Activated CD4-positive, alpha-beta T cell treated with anti-CD3 and anti-CD28 coated beads, Interleukin-2, amount 50 U/mL, for 48 hours (primary cell): ENCODE measurements around the gene VAMP4.

ENCODE experiments used
- DNase-seq, 2 experiments: peaks; one replicate each; pipeline ENCODE4 v3.0.0-alpha.2; 2020

The VAMP4 gene

GRCh38 chr1:171741872-171742576 is at the start of gene VAMP4:
Gene VAMP4, minus strand, starts transcription at chr1:171742065. Its CDS starts 3,651 bp downstream, at chr1:171738414.
- peak; percentile 87 to 89 for DNase-seq

DNA sequence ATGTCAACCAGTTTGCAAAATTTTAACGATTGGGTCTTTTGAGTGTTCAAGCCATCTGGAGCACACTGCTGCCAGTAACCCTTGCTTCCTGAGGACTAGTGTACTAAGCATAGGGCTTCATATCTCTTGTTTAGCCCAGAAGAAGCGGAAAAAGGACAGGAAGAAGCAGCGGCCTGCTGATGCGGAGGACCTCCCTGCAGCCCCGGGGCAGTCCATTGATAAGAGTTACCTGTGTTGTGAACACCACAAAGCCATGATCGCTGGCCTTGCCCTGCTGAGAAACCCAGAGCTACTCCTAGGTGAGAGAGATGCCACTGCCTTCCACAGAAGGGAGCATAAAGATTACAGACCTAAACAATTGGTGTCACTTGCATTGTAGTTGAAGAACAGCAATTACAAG is 48.5 kb upstream of the VAMP4 start:
- DNase-seq = no peak

DNA sequence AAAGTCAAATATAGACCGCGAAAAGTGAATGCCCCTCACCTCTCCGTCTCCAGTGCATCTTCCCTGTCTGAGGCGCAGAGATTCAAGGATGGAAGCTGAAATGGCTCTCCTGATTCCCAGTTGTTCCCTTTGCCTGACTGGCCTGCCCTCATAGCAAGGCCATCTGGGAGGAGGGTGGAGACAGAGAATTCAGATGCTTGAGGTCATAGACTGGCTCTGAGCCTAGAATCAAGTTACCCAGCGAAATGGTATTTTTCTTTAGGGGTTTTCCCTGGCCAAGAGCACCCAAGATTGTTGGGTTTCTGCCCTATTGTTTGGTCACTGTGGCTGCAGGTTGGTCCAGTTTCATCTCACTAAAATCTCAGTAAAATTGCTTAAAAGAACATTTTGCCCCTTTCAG is 46.8 kb upstream of the VAMP4 start:
- no peak for DNase-seq

GRCh38 chr1:171787686-171788480 is 46.0 kb upstream of the VAMP4 start:
- no peak for DNase-seq

DNA sequence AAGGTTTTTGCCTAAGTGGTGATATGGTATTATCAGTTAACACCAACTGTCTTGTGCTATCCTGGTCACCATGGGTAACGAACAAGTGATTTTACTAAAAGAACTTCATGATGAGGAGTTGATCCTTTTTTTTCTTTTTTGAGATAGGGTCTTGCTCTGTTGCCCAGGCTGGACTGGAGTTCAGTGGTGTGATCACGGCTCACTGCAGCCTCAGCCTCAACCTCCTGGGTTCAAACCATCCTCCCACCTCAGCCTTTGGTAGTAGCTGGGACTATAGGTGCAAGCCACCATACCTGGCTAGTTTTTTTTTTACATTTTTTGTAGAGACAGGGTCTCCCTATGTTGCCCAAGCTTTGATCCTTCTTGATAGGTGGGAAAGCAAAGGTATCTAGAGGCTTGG is 44.7 kb upstream of the VAMP4 start:
- DNase-seq = no peak

GRCh38 chr1:171785766-171786165 is 43.9 kb upstream of the VAMP4 start:
- no peak for DNase-seq

DNA sequence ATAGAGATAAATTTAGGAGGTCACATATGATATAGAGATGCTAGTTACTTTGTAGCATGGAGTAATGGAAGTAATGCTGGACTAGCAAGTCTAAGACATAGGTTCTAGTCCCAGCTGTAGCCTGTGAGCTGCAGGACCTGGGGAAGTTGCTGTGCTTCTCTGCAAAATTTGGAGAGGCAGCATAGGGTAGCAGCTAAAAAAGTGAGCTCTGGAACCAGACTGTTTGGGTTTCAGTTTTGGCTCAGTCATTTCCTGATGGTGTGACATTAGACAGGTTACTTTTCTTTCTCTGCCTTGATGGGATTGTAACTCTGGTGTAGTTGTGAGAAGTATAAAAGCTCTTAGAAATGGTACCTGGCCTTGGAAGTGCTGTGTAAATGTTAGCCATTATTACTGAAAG is 42.9 kb upstream of the VAMP4 start:
- DNase-seq = no peak

DNA sequence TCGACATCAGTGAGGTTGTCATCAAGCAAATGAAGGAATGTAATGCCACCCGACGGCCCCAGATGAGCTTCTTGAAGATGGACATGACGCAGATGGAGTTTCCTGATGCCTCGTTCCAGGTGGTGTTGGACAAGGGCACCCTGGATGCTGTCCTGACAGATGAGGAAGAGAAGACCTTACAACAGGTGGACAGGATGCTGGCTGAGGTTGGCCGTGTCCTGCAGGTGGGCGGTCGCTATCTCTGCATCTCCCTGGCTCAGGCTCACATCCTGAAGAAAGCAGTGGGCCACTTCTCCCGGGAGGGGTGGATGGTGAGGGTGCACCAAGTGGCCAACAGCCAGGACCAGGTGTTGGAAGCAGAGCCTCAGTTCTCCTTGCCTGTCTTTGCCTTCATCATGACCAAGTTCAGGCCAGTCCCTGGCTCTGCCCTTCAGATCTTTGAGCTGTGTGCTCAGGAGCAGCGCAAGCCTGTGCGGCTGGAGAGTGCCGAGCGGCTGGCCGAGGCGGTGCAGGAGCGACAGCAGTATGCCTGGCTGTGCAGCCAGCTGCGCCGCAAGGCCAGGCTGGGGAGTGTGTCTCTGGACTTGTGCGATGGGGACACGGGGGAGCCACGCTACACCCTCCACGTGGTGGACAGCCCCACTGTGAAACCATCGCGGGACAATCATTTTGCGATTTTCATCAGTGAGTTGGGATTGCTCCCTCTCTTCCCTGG is 42.1 kb upstream of the VAMP4 start:
- DNase-seq = no peak

- peak; percentile 96 to 98 for DNase-seq
Observed at GRCh38 chr1:171781176-171781875, 39.5 kb upstream of the VAMP4 start, which contains the start of gene METTL13. Gene METTL13, plus strand, starts transcription at chr1:171781660. Its CDS starts 308 bp downstream, at chr1:171781968.

DNA sequence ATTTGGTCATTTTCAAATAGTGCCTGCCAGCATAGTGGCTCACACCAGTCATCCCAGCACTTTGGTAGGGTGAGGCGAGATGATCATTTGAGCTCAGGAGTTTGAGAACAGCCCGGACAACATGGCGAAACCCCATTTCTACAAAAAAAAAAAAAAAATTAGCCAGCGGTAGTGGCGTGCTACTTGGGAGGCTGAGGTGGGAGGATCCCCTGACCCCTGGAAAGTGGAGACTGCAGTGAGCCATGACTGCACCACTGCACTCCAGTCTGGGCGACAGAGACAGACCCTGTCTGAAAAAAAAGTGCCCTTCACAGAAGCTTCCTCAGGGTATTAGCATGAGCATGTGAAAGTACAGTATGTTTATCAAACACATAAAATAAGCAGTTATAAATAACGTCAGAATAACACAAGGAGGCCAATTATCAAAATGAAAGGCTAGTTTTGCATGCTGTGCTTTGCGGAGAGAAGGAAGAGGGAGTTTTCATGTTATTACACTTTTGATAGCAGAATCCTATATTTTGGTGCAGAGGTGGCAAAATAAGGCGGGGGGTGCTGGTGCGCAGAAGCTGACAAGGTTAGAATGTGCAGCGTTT is 38.8 kb upstream of the VAMP4 start:
- DNase-seq = no peak

- DNase-seq = no peak
Observed at GRCh38 chr1:171772312-171772711, 30.4 kb upstream of the VAMP4 start.

DNA sequence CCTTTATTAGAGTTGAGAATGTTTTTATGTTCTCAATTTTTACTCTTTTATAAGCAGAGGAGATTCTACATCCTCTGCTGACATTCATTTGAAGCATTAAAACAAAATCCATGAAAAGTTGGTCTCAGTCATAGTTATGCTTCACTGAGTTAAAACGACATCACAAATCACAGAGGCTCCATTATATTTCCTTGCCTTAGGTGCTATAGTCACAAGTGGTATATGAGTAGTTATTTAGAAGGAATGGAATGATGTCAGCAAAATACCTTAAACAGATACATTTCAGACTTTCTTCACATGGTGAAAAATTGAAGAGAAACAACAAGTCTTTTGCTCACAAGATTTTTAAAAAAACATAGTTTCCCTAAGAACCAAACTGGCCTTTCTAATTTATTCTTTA is 27.9 kb upstream of the VAMP4 start:
- no peak for DNase-seq

GRCh38 chr1:171769171-171769570 is 27.3 kb upstream of the VAMP4 start:
- no peak for DNase-seq

DNA sequence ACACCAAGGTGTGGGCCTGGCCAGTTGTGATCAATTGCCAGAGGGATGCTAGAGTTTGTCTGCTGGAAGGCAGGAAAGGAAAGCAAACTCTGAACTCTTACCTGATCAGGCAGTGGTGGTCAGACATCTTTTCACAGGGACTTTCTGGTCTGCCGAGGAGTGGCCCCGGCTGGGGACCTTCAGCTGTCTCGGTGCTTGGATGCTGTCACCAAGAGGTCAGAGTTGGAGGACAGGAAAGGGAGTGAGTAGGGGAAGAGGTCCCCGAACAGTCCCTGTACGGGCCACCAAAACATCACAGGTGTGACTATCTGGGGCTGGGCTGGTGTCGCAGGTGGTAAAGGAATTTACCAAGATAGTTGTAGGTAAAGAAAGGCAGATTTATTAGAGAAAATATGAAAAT is 21.9 kb upstream of the VAMP4 start:
- no peak for DNase-seq

DNA sequence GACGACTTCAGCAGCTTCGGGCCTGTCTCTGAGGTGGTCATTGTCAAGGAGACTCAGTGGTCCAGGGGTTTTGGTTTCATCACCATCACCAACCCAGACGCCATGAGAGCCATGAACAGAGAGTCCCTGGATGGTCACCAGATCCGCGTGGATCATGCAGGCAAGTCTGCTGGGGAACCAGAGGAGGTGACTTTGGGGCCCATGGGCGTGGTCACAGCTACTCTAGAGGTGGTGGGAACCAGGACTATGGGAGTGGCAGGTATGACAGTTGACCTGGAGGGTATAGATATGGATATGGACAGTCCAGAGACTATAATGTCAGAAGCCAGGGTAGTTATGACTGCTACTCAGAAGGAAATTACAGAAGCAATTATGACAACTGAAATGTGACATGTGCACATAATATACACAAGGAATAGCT is 20.3 kb upstream of the VAMP4 start:
- no peak for DNase-seq

- DNase-seq = no peak
Observed at GRCh38 chr1:171758011-171758410, 16.1 kb upstream of the VAMP4 start.

DNA sequence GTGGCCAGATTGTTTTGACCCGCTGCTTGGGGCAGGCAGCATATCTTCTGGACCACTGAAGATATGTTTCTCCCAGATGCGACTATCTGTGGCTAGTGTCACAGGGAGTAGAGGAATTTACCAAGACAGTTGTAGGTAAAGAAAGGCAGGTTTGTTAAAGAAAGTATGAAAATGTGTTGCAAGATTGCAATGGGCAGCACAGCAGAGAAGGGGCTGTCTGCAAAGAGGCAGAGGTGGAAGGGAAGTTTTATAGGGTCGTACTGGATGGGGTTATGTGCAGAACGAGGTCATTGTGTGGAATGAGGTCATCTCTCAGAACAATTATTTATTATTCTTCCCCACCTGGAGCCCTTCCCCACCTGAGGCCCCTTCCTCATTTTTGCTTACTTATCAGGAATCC is 15.0 kb upstream of the VAMP4 start:
- no peak for DNase-seq

DNA sequence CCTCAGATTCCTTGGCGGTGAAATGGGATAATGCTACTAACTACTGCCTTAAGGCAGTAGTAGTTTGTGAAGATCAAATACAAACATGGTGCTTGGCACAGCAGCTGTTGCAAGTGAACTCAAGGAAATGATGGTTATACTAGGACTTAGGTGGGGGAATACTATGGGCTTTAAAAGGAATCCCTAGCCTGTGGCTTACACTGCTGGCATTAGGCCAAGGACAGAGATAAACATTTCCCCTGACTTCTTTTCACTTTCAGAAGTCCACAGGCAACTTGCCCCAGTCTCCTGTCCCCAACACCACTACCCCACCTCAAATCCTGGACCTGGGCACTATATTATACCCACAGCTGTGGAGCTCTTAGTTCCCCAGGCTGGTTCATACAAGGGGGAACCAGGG is 13.1 kb upstream of the VAMP4 start:
- no peak for DNase-seq

DNA sequence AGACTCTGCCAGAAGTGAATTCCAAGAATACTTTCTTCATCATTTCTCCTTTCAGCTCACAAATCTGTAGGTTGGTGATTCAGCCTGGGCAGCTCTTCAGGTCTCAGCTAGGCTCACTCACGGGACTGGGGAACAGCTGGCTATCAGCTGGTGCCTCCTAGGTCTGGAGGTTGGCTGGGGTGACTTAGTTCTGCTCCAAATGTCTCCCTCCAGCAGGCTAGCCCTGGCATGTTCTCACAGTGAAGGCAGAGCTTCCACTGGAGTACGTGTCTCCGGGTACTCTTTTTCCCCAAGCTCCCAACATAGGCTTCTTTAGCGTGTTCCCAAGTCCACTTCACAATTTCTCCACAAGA is 12.5 kb upstream of the VAMP4 start:
- DNase-seq = no peak

DNA sequence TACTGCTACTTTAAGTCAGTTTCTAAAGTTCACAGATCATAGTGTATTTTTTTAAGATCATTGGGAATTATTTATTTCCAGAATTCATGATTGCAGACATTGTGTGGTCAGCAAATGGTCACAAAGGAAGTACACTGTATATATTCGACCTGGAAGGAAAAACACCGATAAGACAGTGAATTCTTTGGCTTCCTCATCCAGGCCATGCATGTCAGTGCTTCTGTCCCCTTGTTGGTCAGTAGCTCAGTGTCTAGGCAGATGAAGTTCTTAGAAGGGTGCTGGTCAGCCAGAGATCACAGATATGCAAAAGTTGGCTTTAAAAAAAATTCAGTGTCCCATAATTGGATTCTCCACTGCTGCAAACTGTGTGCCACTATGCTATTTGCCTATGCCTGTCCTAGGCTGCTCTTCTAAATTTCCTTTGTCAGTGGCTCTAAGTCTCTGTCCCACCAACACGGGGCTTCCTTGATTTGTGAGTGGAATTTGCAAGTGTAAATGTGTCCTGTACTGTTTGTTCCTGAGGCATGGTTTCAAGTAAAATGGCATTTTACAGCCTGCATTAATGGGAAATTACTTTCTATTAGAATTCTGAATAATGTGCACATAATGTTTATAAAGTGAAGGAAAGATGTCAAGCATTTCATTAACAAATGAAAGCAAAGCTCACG is 12.0 kb upstream of the VAMP4 start:
- no peak for DNase-seq

GRCh38 chr1:171753182-171753581 is 11.3 kb upstream of the VAMP4 start:
- no peak for DNase-seq

GRCh38 chr1:171751221-171751620 is 9.4 kb upstream of the VAMP4 start:
- peak; percentile 38 to 52 for DNase-seq
